Muscle layer of colon (tissue), 2 donors: ENCODE measurements around the gene KANSL3.

Experiments used
- H3K27ac ChIP-seq: one replicate; pipeline ENCODE4 v1.7.0; 2013; ENCODE audit warnings: low read depth, mild to moderate bottlenecking, low read length, moderate library complexity
- H3K27me3 ChIP-seq, 2 donors: one replicate each; pipeline ENCODE4 v1.7.0; 2013; ENCODE audit warnings: low read length in 2 of 2, mild to moderate bottlenecking in 2 of 2; ENCODE audit not compliant: insufficient read depth in 2 of 2, control insufficient read depth in 1 of 2
- H3K36me3 ChIP-seq: one replicate; pipeline ENCODE4 v1.7.0; 2013; ENCODE audit warnings: mild to moderate bottlenecking, low read length; ENCODE audit not compliant: insufficient read depth
- H3K4me1 ChIP-seq: one replicate; pipeline ENCODE4 v1.7.0; 2013; ENCODE audit warnings: mild to moderate bottlenecking, low read length; ENCODE audit not compliant: insufficient read depth
- H3K4me3 ChIP-seq, 2 donors: one replicate each; pipeline ENCODE4 v1.7.0; 2013; ENCODE audit warnings: low read length in 2 of 2, low read depth in 1 of 2, mild to moderate bottlenecking in 1 of 2, moderate library complexity in 1 of 2
- H3K9ac ChIP-seq: one replicate; pipeline ENCODE4 v1.7.0; 2013; ENCODE audit warnings: low read length
- H3K9me3 ChIP-seq: one replicate; pipeline ENCODE4 v1.7.0; 2013; ENCODE audit warnings: mild to moderate bottlenecking, low read length
- donor health status: abdominal sarcoma.
- donor health status: Adenocarcinoma of cecum.

Gene KANSL3

DNA sequence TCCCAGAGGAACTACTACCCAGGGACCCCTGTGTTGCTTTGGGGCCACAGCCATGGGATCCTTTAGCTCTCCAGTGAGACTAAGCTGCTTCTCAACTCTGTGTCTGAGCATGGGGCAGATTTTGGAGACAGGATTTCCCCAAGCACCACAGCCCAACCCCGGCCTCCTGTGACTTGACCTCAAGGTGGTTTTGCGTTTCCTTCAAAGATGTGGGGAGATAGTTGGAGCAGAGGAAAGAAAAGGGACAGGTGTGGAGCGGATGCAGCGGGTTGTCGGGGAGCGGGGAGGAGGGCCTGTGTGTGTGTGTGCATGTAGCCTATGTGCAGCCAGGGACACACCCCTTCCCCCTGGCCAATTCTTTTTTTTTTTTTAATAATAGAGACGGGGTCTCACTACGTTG, 91.3 kb downstream of the KANSL3 start:
- H3K9ac ChIP-seq: no peak overlapping the region
- no peak overlapping the region for H3K4me3 ChIP-seq
- no peaks in the 10 kb centered on the region for H3K27me3 ChIP-seq
- H3K27ac ChIP-seq: no peak overlapping the region
- peaks cover 23% of the 10 kb centered on the region for H3K36me3 ChIP-seq
- H3K4me1 ChIP-seq: no peaks in the 10 kb centered on the region
- H3K9me3 ChIP-seq: no peaks in the 10 kb centered on the region

DNA sequence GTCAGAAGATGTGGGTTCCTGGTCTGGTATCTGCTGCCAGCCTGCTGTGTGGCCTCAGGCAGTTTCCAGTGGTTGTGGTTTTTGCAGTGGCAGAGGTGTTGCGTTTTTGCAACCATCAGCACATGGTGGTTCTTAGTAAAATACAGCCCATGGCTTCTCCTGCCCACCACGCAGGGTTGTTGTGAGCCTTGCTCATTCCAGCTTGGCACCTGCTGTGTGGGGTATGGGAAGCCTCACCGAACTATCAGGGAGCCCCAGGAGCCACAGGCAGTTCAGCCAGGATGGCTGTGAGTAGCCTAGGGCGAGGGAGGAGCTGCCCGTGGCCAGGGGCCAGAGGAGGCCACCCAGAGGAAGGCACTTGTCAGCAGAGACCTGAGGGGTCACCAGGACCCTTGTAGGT, 91.8 kb downstream of the KANSL3 start:
- no peak overlapping the region for H3K27ac ChIP-seq
- no peaks in the 10 kb centered on the region for H3K4me1 ChIP-seq
- no peaks in the 10 kb centered on the region for H3K9me3 ChIP-seq

More for the DNA sequence above, 91.8 kb downstream of the KANSL3 start:
- no peak overlapping the region for H3K4me3 ChIP-seq
- H3K27me3 ChIP-seq: no peaks in the 10 kb centered on the region
- H3K9ac ChIP-seq: no peak overlapping the region
- H3K36me3 ChIP-seq: peaks cover 22% of the 10 kb centered on the region
